Right lobe of liver (tissue), 6 donors: ENCODE measurements around the gene MRPL18. TPM values are rescaled to one million over a fixed set of nuclear protein-coding genes. Genes with fewer than 3 reads are reported as not detected.

Experiments
- ATAC-seq, 4 donors: fragments of 200-7000 bp; cut with Tn5 transposase; one replicate each; pipeline ENCODE4 v1.9.1; 2020; ENCODE audit warnings: mild to moderate bottlenecking in 4 of 4, moderate library complexity in 4 of 4
- DNase-seq, 3 donors: peaks; one replicate each; pipeline ENCODE4 v3.0.0-alpha.2; 2020
- H3K27ac ChIP-seq, 3 donors: fragments of 200-600 bp; one replicate each; pipeline ENCODE4 v1.8.0; 2022
- H3K27me3 ChIP-seq, 2 donors: fragments of 200-600 bp; one replicate each; pipeline ENCODE4 v1.8.0; 2022
- H3K36me3 ChIP-seq, 4 donors: fragments of 200-600 bp; sonication (generic) in 1 of 4; one replicate each; pipeline versions ENCODE4 v1.5.1 to v1.8.0; 2017 to 2022; ENCODE audit warnings: control low read depth in 1 of 4
- H3K4me1 ChIP-seq, 4 donors: fragments of 200-600 bp; sonication (generic) in 1 of 4; one replicate each; pipeline versions ENCODE4 v1.5.1 to v1.8.0; 2017 to 2022; ENCODE audit warnings: control low read depth in 1 of 4
- H3K4me3 ChIP-seq, 3 donors: fragments of 200-600 bp; one replicate each; pipeline ENCODE4 v1.8.0; 2022
- H3K9me3 ChIP-seq, 4 donors: fragments of 200-600 bp; sonication (generic) in 1 of 4; one replicate each; pipeline versions ENCODE4 v1.5.1 to v1.8.0; 2017 to 2022; ENCODE audit warnings: control low read depth in 1 of 4
- CTCF ChIP-seq, 4 donors: fragments of 200-600 bp in 3 of 4; fragments of 450-650 bp in 1 of 4; IDR thresholded peaks; one replicate each; pipeline versions ENCODE4 v1.5.1 to v1.8.0; 2016 to 2022; ENCODE audit warnings: antibody characterized with exemption in 4 of 4, mild to moderate bottlenecking in 2 of 4
- POLR2A ChIP-seq: fragments of 450-650 bp; IDR thresholded peaks from one replicate; pipeline ENCODE4 v1.6.1; 2017; ENCODE audit warnings: antibody characterized with exemption, mild to moderate bottlenecking
- WGBS: methylation state at CpG from one replicate; pipeline ENCODE4 v1.1.6; 2018; ENCODE audit warnings: low coverage, low lambda C conversion rate; ENCODE audit not compliant: insufficient coverage; ENCODE audit errors: missing lambda C conversion rate; 5-methylcytosine and 5-hydroxymethylcytosine counted together
- intact Hi-C, 2 donors: fragments of 100-400 bp; cut with DNase I; formaldehyde crosslinking; loops; one replicate each; pipeline versions ENCODE4 v1.11.2 to v1.14.1; 2022
- total RNA-seq, 6 experiments: library from RNA; depleted of rRNA in 2 of 6; stranded (reverse); fragments of >200 nt in 2 of 6; fragmentation: NEBNext Ultra II Directional in 3 of 6; extraction: Animal tissue kit (Norgen Biotek cat#: 25700) in 3 of 6; gene quantifications; one replicate each; pipeline versions ENCODE4 v1.1.0 to v1.2.4, GENCODE V29; 2016 to 2023
- donor health status: DM: no; HTN: yes; CAD: no.
- donor health status: DM: no; HTN: no; CAD: no.
- donor health status: DM: no; HTN: no; CAD: no.
- donor health status: DM: no; HTN: yes; CAD: no.
- donor health status: DM: no; HTN: yes; CAD: no.

Gene MRPL18
- total RNA-seq, 6 experiments from 2014 or later, result 26.6 to 78.5 (median 43.1) TPM

GRCh38 chr6:159761129-159761872, 29.0 kb upstream of the MRPL18 start:
- ATAC-seq (no peak), DNase-seq (peak; percentile 30 to 60 (median 55))
- WGBS, result 3% methylated on average over 16 of the region's 45 CpGs
- H3K27me3 ChIP-seq, result no peaks in the 10 kb centered on the region
- peak overlapping the region; percentile 95 to 96 (median 95) for H3K27ac ChIP-seq
- H3K4me3 ChIP-seq, result peak overlapping the region; percentile 76 to 91 (median 87)
- intact Hi-C loops, result no loop called here
- H3K9me3 ChIP-seq, result no peaks in the 10 kb centered on the region
- TF ChIP-seq POLR2A, result no peak
- TF ChIP-seq CTCF (IDR thresholded peaks at IDR 0.05), result no peak
- peaks cover 0 to 25% (median 6%) of the 10 kb centered on the region in 4 donors for H3K36me3 ChIP-seq
- peaks cover 0 to 28% (median 4%) of the 10 kb centered on the region in 4 donors for H3K4me1 ChIP-seq

GRCh38 chr6:159761873-159762680, 28.2 kb upstream of the MRPL18 start, which contains the start of gene ACAT2:
ACAT2 (plus strand) TSS chr6:159762045; CDS start chr6:159762088, 43 bp downstream.
- peak within 1 kb of the TSS; percentile 95 to 96 (median 95) for H3K27ac ChIP-seq
- WGBS, result 0% methylated on average over 6 of the region's 76 CpGs
- TF ChIP-seq POLR2A, result peak; percentile 79
- peak in 1 of 4 donors; percentile 14 for TF ChIP-seq CTCF (IDR thresholded peaks at IDR 0.05)
- intact Hi-C loops, result no loop called here
- DNase-seq (peak; percentile 97 to 98 (median 98)), ATAC-seq (peak; percentile 88 to 98 (median 94))
- H3K4me3 ChIP-seq, result peak within 1 kb of the TSS; percentile 76 to 91 (median 87)
- no peaks in the 10 kb centered on the region for H3K27me3 ChIP-seq
- peaks cover 0 to 28% (median 4%) of the 10 kb centered on the region in 4 donors for H3K4me1 ChIP-seq
- H3K9me3 ChIP-seq, result no peaks in the 10 kb centered on the region
- peaks cover 0 to 28% (median 8%) of the 10 kb centered on the region in 4 donors for H3K36me3 ChIP-seq

- 10% methylated on average over 3 of the region's 16 CpGs for WGBS
- no peaks in the 10 kb centered on the region for H3K9me3 ChIP-seq
Observed at GRCh38 chr6:159762681-159763293, 27.5 kb upstream of the MRPL18 start.

More at GRCh38 chr6:159762681-159763293, 27.5 kb upstream of the MRPL18 start:
- peak overlapping the region; percentile 76 to 91 (median 87) for H3K4me3 ChIP-seq
- H3K36me3 ChIP-seq, result peaks cover 3 to 35% (median 13%) of the 10 kb centered on the region in 4 donors
- H3K27me3 ChIP-seq, result no peaks in the 10 kb centered on the region
- ATAC-seq (peak; percentile 57 to 72 (median 68)), DNase-seq (peak; percentile 80 to 87 (median 83))
- H3K27ac ChIP-seq, result peak overlapping the region; percentile 95 to 96 (median 95)
- intact Hi-C loops, result no loop called here
- peaks cover 0 to 28% (median 4%) of the 10 kb centered on the region in 4 donors for H3K4me1 ChIP-seq
- TF ChIP-seq POLR2A, result no peak
- peak in 1 of 4 donors; percentile 1 for TF ChIP-seq CTCF (IDR thresholded peaks at IDR 0.05)
